Dendritic cell treated with granulocyte-macrophage colony-stimulating factor and Interleukin-4, amounts not matched to agents 40 ng/mL and 50 ng/mL, for 4 days (primary cell): ENCODE measurements around the gene METAP1D.
"Not testable (repeated sequence)": the region's sequence is repeated elsewhere in the genome, so short reads cannot be mapped to it uniquely, and the experiment has no call there.

Experiments
- H3K27ac Mint-ChIP-seq: one replicate; pipeline ENCODE4 v1.8.0; 2022; ENCODE audit warnings: mild to moderate bottlenecking, mixed read lengths
- H3K27me3 Mint-ChIP-seq: one replicate; pipeline ENCODE4 v1.8.0; 2022; ENCODE audit warnings: mild to moderate bottlenecking, mixed read lengths
- H3K36me3 Mint-ChIP-seq: one replicate; pipeline ENCODE4 v1.8.0; 2022; ENCODE audit warnings: low read depth, mixed read lengths
- H3K4me1 Mint-ChIP-seq: one replicate; pipeline ENCODE4 v1.8.0; 2022; ENCODE audit warnings: low read depth, mixed read lengths
- H3K4me3 Mint-ChIP-seq: one replicate; pipeline ENCODE4 v1.8.0; 2022; ENCODE audit warnings: mild to moderate bottlenecking, moderate library complexity, mixed read lengths
- H3K9me3 Mint-ChIP-seq: one replicate; pipeline ENCODE4 v1.8.0; 2022; ENCODE audit warnings: mixed read lengths
- intact Hi-C: fragments of 100-400 bp; cut with micrococcal nuclease; formaldehyde crosslinking; loops from one replicate; pipeline ENCODE4 v1.15.0; 2022

Gene METAP1D

DNA sequence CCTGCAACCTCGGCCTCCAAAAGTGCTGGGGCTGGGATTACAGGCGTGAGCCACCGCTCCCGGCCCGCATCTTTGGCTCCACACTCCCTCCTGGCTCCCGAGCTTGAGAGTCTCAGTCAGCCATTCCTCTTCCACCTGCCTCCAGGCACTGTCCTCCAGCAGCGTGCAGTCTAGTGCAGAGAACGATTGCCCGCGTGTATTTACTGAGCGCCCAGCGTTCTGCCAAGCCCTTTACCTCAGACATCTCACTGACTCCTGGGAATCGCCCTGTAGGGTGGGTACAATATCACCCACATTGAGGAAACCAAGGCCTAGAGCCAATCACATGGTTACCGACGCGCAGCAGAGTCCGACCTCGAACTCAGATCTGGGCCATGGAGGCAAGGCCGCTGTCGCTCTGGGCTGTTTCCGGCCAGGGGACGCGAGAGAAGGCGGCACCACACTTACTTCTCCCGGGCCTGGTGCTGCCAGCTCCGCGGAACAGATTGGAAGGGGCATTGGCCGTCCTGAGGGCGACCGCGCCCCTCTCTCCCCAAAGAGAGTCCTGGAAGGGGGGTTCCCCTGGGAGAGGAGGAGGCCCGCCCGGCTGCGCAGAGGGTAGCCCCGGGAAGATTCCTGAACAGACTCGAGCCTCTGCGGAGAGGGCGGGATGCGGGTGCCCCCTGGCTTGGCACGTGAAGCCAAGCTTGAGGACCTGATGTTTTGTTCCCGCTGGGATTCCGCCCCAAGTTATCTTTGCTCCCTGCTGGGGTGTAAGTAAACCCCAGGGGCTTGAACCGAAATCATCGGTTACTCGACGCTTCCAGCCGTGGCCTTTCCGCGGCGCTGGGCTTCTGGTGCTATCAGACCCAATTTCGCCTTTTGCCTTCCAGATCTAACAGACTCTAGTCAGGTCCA, 108.2 kb downstream of the METAP1D start:
- Mint-ChIP-seq H3K36me3 (peaks cover 2% of the 10 kb centered on the region), H3K4me1 (peaks cover 54% of the 10 kb centered on the region), H3K9me3 (no peaks in the 10 kb centered on the region), H3K4me3 (peak overlapping the region; percentile 64), H3K27me3 (peaks cover 73% of the 10 kb centered on the region), H3K27ac (no peak overlapping the region)
- intact Hi-C loops = loop anchor here (10.0 kb wide), 1 partner anchor 103 kb away; no protein-coding TSS in a partner anchor

- H3K27ac Mint-ChIP-seq = no peak overlapping the region
- no peaks in the 10 kb centered on the region for H3K9me3 Mint-ChIP-seq
- intact Hi-C loops = loop anchor here (10.0 kb wide), 1 partner anchor 104 kb away; no protein-coding TSS in a partner anchor
- peaks cover 71% of the 10 kb centered on the region for H3K27me3 Mint-ChIP-seq
- H3K4me3 Mint-ChIP-seq = no peak overlapping the region
- no peaks in the 10 kb centered on the region for H3K36me3 Mint-ChIP-seq
- peaks cover 50% of the 10 kb centered on the region for H3K4me1 Mint-ChIP-seq
Measured at GRCh38 chr2:172108587-172108930, 108.8 kb downstream of the METAP1D start.

DNA sequence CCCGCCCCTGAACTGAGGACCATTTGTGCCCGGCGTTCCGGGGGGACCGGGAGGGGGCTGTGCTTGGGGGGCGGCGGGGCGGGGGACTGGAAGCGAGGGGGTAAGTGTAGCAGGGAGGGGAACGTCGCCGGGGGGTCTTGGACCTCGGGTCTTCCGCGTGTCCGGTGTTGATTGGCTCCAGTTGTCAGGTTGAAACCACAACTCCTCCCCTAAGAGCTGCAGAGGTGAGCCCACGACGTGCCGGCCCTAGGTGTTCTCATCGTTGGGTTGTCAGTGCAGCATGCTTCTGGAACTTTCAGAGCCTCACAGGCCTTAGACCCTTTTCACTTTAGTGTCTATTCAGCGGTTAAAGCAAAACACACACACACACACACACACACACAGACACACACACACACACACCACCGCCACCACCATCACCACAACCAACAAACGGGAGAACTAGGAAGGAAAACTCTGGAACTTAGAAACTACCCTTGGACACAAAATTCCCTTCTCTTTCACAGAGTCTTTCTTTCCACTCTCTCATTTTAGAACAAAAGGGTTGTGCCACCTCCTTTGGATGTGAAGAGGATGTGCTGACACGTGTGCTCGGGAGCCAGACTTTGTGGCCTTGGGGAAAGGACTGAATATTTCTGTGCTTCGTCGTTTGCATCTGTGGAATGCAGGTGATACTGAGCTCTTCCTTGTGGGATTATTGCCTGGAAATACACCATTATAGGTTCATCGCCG, 109.7 kb downstream of the METAP1D start:
- Mint-ChIP-seq H3K9me3 (no peaks in the 10 kb centered on the region), H3K27me3 (peaks cover 68% of the 10 kb centered on the region), H3K4me1 (peaks cover 42% of the 10 kb centered on the region), H3K4me3 (no peak overlapping the region), H3K36me3 (no peaks in the 10 kb centered on the region), H3K27ac (no peak overlapping the region)
- intact Hi-C loops = loop anchor here (10.0 kb wide), 1 partner anchor 105 kb away; no protein-coding TSS in a partner anchor

GRCh38 chr2:172109988-172110811, 110.4 kb downstream of the METAP1D start:
- Mint-ChIP-seq H3K9me3 (no peaks in the 10 kb centered on the region), H3K4me1 (peaks cover 41% of the 10 kb centered on the region), H3K27me3 (peaks cover 63% of the 10 kb centered on the region), H3K27ac (no peak overlapping the region), H3K4me3 (no peak overlapping the region), H3K36me3 (no peaks in the 10 kb centered on the region)
- intact Hi-C loops = loop anchor here (10.0 kb wide), 1 partner anchor 105 kb away; no protein-coding TSS in a partner anchor

DNA sequence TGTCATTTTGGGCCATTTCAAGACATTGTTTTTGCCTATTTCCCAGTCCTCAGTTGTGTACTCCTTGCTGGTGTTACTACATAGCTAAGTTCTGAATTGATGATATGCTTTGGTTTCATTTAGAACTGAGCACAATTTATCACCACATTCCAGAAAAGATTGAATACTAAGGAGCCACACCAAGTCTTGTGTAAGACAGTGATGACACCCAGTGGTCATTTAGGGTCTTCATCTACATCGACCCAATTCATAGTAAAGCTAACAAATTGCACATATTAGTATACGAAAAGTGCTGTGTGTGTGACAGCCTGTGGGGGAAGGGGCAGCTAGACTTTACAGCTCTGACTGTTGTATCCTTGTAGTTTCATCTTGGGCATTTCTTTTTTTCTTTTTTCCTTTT, 113.9 kb downstream of the METAP1D start:
- Mint-ChIP-seq H3K4me3 (no peak overlapping the region), H3K9me3 (no peaks in the 10 kb centered on the region), H3K27me3 (peaks cover 29% of the 10 kb centered on the region), H3K4me1 (peaks cover 12% of the 10 kb centered on the region), H3K36me3 (no peaks in the 10 kb centered on the region), H3K27ac (no peak overlapping the region)
- intact Hi-C loops = no loop called here

DNA sequence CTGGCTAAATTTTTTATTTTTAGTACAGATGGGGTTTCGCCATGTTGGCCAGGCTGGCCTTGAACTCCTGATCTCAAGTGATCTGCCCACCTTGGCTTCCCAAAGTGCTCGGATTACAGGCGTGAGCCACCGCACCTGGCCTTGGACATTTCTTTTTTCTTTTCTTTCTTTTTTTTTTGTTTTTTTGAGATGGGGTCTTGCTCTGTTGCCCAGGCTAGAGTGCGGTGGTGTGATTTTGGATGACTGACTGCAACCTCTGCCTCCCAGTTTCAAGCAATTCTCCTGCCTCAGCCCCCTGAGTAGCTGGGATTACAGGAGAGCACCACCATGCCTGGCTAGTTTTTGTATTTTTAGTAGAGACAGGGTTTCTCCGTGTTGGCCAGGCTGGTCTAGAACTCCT, 114.4 kb downstream of the METAP1D start:
- Mint-ChIP-seq H3K27me3 (peaks cover 25% of the 10 kb centered on the region), H3K4me1 (peaks cover 10% of the 10 kb centered on the region)
- H3K9me3 Mint-ChIP-seq, intact Hi-C loops, H3K27ac Mint-ChIP-seq, H3K4me3 Mint-ChIP-seq, H3K36me3 Mint-ChIP-seq: not testable (repeated sequence)

DNA sequence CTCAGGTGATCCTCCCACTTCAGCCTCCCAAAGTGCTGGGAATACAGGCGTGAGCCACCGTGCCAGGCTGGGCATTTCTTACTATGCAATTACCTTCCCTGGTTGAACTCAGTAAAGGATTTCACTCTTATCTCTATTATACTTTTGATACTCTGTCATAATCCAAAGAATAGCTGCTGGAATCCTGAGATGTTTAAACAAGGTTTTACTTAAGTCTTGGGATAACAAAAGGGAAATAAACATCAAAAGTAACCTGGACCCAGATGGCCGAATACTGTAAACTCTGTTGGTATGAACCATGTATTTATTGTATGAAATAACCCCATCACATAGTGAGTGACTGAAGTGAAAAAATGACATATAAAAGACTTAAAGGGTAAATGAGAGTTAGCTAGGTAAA, 114.8 kb downstream of the METAP1D start:
- H3K27me3 Mint-ChIP-seq = peaks cover 21% of the 10 kb centered on the region
- peaks cover 7% of the 10 kb centered on the region for H3K4me1 Mint-ChIP-seq

DNA sequence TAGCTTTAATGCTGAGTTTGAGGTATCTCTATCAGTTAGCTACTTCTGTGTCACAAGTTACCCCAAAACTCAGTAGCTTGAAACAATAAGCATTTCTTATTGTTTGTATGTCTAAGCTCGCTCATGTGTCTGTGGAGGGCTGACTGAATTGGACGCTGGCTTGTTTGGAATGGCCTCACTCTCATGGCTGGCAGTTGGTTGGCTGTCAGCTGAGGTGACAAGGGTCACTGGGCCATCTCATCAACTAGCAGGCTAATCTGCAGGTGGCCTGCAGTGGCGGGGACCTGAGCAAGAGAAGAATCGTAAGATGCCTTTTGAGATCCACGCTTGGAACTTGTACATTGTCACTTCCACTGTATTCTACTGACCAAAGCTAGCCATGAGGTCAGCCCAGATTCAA, 116.4 kb downstream of the METAP1D start:
- H3K4me3 Mint-ChIP-seq = no peak overlapping the region
- no peaks in the 10 kb centered on the region for H3K4me1 Mint-ChIP-seq
- H3K9me3 Mint-ChIP-seq = no peaks in the 10 kb centered on the region
- no peaks in the 10 kb centered on the region for H3K36me3 Mint-ChIP-seq
- H3K27me3 Mint-ChIP-seq = peaks cover 16% of the 10 kb centered on the region
- intact Hi-C loops = no loop called here
- H3K27ac Mint-ChIP-seq = no peak overlapping the region

More for the DNA sequence above, 114.8 kb downstream of the METAP1D start:
- intact Hi-C loops = no loop called here
- no peaks in the 10 kb centered on the region for H3K36me3 Mint-ChIP-seq
- no peaks in the 10 kb centered on the region for H3K9me3 Mint-ChIP-seq
- no peak overlapping the region for H3K27ac Mint-ChIP-seq
- no peak overlapping the region for H3K4me3 Mint-ChIP-seq

DNA sequence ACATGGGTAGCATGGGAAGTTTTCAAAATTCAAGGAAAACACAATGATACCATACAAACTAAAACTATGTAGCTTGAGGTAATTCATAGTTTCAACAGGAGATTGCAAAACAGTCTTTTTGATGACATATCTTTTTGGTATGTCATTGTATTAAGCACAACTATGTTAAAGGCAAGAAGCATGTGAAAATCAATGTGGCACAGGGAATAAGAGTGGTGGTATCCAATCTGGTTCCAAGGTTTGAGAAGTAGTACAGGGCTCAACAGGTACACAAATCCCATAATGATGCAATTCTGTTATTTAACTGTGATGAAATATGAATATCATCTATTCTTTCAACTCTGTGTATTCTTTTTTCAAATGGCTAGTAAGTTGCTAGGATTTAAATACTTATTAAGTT, 119.3 kb downstream of the METAP1D start:
- Mint-ChIP-seq H3K27ac (no peak overlapping the region), H3K9me3 (no peaks in the 10 kb centered on the region), H3K36me3 (no peaks in the 10 kb centered on the region), H3K27me3 (peaks cover 12% of the 10 kb centered on the region), H3K4me3 (no peak overlapping the region), H3K4me1 (no peaks in the 10 kb centered on the region)
- intact Hi-C loops = no loop called here

DNA sequence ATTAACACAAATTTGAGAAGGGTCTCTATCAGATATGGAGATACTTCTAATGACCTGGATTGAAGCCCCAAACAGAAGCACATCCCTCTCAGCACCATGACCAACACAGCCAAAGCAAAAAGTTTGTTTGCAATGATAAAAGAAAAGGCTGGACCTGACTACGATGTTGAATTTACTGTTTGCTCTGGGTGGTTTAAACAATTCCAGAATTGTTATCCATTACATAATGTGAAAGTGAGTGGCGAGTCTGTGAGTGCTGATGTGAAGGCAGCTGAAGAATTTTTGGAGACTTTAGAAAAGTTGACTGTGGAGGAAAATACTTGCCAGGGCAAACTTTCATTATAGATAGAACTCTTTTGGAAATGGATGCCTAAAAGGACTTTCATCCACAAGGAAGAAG, 120.4 kb downstream of the METAP1D start:
- no peaks in the 10 kb centered on the region for H3K9me3 Mint-ChIP-seq
- no peaks in the 10 kb centered on the region for H3K4me1 Mint-ChIP-seq
- peaks cover 7% of the 10 kb centered on the region for H3K27me3 Mint-ChIP-seq
- H3K36me3 Mint-ChIP-seq = no peaks in the 10 kb centered on the region
- intact Hi-C loops = no loop called here
- no peak overlapping the region for H3K27ac Mint-ChIP-seq
- H3K4me3 Mint-ChIP-seq = no peak overlapping the region

GRCh38 chr2:172128484-172128883, 128.7 kb downstream of the METAP1D start:
- intact Hi-C loops = loop anchor here (5.0 kb wide), 1 partner anchor 421 kb away; no protein-coding TSS in a partner anchor
- H3K4me1 Mint-ChIP-seq = no peaks in the 10 kb centered on the region
- no peak overlapping the region for H3K27ac Mint-ChIP-seq
- no peaks in the 10 kb centered on the region for H3K36me3 Mint-ChIP-seq
- no peaks in the 10 kb centered on the region for H3K9me3 Mint-ChIP-seq
- no peaks in the 10 kb centered on the region for H3K27me3 Mint-ChIP-seq
- H3K4me3 Mint-ChIP-seq = no peak overlapping the region

DNA sequence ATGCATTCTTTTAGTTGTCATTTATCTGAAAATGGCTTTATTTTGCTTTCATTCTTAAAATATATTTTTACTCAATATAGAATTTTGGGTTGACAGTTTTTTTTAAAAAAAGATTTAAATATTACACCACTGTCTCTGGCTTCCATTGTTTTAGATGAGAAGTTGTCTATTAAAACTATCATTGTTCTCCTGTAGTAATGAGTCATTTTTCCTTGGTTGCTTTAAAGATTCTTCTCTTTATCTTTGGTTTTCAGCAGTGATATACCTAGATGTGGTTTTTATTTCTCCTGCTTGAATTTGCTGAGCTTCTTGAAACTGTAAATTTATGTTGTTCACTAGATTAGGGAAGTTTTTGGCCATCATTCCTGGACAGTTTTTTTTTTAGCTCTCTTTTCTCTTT, 129.7 kb downstream of the METAP1D start:
- Mint-ChIP-seq H3K27ac (no peak overlapping the region), H3K4me3 (no peak overlapping the region), H3K27me3 (no peaks in the 10 kb centered on the region), H3K9me3 (no peaks in the 10 kb centered on the region), H3K36me3 (no peaks in the 10 kb centered on the region), H3K4me1 (no peaks in the 10 kb centered on the region)
- intact Hi-C loops = loop anchor here (5.0 kb wide), 1 partner anchor 422 kb away; no protein-coding TSS in a partner anchor
